Activated B cell treated with CpG ODN at 0.5 μM for 24 hours (primary cell): ENCODE data around the gene NPAS1. TPM values are rescaled to one million over a fixed set of nuclear protein-coding genes. Genes with fewer than 3 reads are reported as not detected.

Experiments used
- ATAC-seq: fragments of 200-7000 bp; cut with Tn5 transposase; one replicate; pipeline ENCODE4 v1.10.0; 2021; ENCODE audit warnings: low read depth, mild to moderate bottlenecking, moderate library complexity
- CTCF ChIA-PET: fragments of 350-600 bp; sonication (Branson Sonifier 250); formaldehyde crosslinking; loops from one replicate; lab custom pipeline; 2021; ENCODE audit warnings: antibody characterized with exemption; lab: Charles Lee
- POLR2A ChIA-PET: fragments of 350-600 bp; sonication (Branson Sonifier 250); formaldehyde crosslinking; loops from one replicate; lab custom pipeline; 2021; ENCODE audit warnings: antibody characterized with exemption; lab: Charles Lee
- DNase-seq: peaks from one replicate; pipeline ENCODE4 v3.0.0; 2022
- H3K27ac Mint-ChIP-seq: one replicate; pipeline ENCODE4 v1.8.0; 2020; ENCODE audit warnings: mixed read lengths
- H3K27me3 Mint-ChIP-seq: one replicate; pipeline ENCODE4 v1.8.0; 2021; ENCODE audit warnings: mixed read lengths
- H3K36me3 Mint-ChIP-seq: one replicate; pipeline ENCODE4 v1.8.0; 2021; ENCODE audit warnings: low read depth, mixed read lengths
- H3K4me1 Mint-ChIP-seq: one replicate; pipeline ENCODE4 v1.8.0; 2021; ENCODE audit warnings: mixed read lengths
- H3K4me3 Mint-ChIP-seq: one replicate; pipeline ENCODE4 v1.8.0; 2020; ENCODE audit warnings: mild to moderate bottlenecking, mixed read lengths
- H3K9me3 Mint-ChIP-seq: one replicate; pipeline ENCODE4 v1.8.0; 2020; ENCODE audit warnings: mixed read lengths
- intact Hi-C: fragments of 100-400 bp; cut with micrococcal nuclease; formaldehyde crosslinking; loops from one replicate; pipeline ENCODE4 v1.15.1; 2024
- total RNA-seq: library from RNA; stranded (reverse); gene quantifications from 2 replicates; pipeline ENCODE4 v1.2.3, GENCODE V29; 2022
- TF ChIP-seq, protein P1 (sequence below): fragments of 200-600 bp; IDR thresholded peaks from one replicate; pipeline ENCODE4 v1.8.0; 2022; ENCODE audit warnings: antibody characterized with exemption, mild to moderate bottlenecking

NPAS1 gene
- total RNA-seq, 1 donor from 2014 or later = 0.40 TPM

DNA sequence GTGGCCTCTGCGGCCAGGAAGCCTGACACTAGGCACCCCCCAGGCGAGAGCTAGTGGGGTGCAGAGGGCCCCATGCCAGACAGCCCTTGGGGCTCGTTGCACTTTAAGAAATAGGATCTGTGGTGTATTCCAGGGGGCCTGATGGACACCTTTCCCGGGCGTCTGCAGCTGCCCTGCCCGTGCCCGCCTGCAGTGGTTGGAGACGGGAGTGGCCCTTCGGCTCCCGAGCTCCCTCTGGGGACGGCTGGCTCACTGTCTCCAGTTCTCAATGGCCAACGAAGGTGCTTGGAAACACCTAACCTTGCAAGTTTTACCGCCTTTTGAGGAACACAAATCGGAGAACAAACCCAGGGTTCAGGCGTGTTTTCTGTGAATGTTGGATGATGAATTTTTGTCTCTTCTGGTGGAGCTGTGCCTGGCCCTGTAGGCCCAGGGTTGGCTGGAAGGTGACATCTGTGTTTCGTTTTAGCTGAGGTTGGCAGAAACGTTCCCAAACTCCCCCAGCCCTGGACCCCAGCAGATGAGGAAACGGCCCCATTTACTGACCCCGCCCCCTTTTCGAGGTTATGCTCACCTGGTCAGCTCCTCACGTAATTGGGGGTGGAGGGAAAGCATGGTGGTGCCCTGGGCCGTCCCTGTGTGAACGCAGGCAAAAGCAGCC is 17.4 kb upstream of the NPAS1 start:
- intact Hi-C loops = no loop called here
- TF ChIP-seq, protein P1, sequence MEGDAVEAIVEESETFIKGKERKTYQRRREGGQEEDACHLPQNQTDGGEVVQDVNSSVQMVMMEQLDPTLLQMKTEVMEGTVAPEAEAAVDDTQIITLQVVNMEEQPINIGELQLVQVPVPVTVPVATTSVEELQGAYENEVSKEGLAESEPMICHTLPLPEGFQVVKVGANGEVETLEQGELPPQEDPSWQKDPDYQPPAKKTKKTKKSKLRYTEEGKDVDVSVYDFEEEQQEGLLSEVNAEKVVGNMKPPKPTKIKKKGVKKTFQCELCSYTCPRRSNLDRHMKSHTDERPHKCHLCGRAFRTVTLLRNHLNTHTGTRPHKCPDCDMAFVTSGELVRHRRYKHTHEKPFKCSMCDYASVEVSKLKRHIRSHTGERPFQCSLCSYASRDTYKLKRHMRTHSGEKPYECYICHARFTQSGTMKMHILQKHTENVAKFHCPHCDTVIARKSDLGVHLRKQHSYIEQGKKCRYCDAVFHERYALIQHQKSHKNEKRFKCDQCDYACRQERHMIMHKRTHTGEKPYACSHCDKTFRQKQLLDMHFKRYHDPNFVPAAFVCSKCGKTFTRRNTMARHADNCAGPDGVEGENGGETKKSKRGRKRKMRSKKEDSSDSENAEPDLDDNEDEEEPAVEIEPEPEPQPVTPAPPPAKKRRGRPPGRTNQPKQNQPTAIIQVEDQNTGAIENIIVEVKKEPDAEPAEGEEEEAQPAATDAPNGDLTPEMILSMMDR = no peak
- H3K4me3 Mint-ChIP-seq = no peak overlapping the region
- CTCF ChIA-PET = interaction anchor here (2.9 kb wide), 1 partner anchor 11 kb away, joined by 8 read pairs; no protein-coding TSS in a partner anchor
- DNase-seq (no peak), ATAC-seq (no peak)
- H3K27ac Mint-ChIP-seq = no peak overlapping the region
- no peaks in the 10 kb centered on the region for H3K4me1 Mint-ChIP-seq
- peaks cover 2% of the 10 kb centered on the region for H3K9me3 Mint-ChIP-seq
- POLR2A ChIA-PET = no interaction called here
- H3K36me3 Mint-ChIP-seq = peaks cover 40% of the 10 kb centered on the region
- H3K27me3 Mint-ChIP-seq = no peaks in the 10 kb centered on the region

DNA sequence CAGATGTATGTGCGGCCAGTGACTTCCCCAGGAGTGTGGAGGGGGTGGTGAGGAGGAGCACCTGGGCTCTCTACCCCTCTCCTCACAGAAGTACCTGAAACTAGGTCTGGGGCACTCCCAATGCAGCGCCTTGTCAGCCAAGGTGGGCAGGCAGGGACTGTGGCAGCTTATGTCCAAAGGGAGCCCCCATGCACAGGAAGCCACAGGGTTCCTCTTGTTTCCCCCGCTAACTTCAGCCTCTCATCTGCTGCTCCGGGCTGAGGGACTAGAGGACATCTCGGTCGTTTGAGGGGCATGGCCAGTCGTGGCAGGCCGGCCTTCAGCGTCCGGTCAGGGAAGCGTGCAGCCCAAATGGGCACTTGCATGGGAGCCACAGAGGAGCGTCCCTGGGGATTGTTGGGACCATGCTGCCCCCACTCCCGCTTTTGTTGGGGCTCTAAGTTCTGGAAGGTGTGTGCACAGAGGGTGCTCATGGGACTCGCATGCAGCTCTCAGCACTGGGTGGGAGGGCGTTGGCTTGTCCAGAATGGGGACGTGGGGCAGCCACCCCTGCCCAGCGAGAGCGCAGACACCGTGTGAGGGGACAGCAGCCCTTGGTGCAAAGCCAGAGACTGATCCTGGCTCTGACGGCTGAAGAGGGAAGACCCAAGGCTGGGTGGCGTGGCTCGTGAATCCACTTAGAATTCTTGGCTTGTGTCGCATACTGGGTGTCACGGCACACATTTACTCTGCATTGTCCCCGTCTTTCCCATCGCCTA is 16.6 kb upstream of the NPAS1 start:
- TF ChIP-seq, protein P1 = no peak
- no peak overlapping the region for H3K27ac Mint-ChIP-seq
- no peaks in the 10 kb centered on the region for H3K4me1 Mint-ChIP-seq
- CTCF ChIA-PET = interaction anchor here (1.0 to 2.9 kb wide), 2 partner anchors 10 kb away, joined by 3 to 8 read pairs; no protein-coding TSS in a partner anchor
- POLR2A ChIA-PET = interaction anchor here (0.6 kb wide), 1 partner anchor 17 kb away, joined by 6 read pairs; the partner anchor contains the start of gene NPAS1
- DNase-seq (no peak), ATAC-seq (no peak)
- H3K36me3 Mint-ChIP-seq = peaks cover 33% of the 10 kb centered on the region
- intact Hi-C loops = no loop called here
- no peak overlapping the region for H3K4me3 Mint-ChIP-seq
- H3K9me3 Mint-ChIP-seq = peaks cover 2% of the 10 kb centered on the region
- no peaks in the 10 kb centered on the region for H3K27me3 Mint-ChIP-seq

DNA sequence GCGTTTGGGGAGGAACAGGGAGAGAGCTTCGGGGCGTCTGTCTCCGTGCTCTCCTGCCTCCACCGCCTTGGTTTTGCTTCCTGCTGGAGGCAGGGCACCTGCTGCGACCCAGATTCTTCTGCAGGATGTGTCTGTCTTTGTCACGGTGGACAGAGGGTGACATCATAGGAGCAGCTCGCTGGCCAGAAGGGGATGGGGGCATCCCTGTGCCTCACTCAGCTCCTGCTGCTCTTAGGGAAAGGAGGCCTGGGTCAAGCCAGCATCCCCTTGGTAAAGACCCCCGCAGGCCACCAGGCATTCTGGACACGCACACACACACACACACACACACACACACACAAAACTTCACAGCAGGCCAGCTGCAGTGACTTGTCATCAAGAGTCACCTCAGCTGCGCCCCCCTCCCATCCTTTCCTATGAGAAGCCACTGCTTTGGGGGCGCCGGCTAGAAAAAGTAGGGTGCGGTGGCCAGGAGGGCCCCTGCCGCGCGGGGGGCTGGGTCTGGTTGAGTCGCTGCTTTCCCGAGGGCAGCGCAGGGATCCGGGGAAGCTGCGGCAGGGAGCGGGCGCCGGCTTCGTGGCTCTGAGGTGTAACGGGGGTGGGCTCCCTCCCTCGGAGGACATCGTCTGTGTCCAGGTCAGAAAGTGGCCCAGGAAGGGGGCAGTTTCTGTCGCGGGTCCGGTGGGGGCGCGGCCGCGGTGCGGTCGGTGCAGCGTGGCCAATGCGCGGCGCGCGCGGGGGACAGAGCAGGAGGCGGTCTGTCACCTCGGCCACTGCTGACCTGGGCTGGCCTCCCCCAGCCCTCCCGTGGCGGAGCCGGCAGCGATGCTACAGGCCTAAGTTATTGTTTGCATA is 15.8 kb upstream of the NPAS1 start:
- Mint-ChIP-seq H3K4me1 (no peaks in the 10 kb centered on the region), H3K27ac (no peak overlapping the region), H3K4me3 (no peak overlapping the region), H3K36me3 (peaks cover 28% of the 10 kb centered on the region), H3K27me3 (no peaks in the 10 kb centered on the region), H3K9me3 (peaks cover 2% of the 10 kb centered on the region)
- DNase-seq = no peak
- ATAC-seq = no peak
- ChIA-PET CTCF (interaction anchor here (1.0 kb wide), 1 partner anchor 11 kb away, joined by 3 read pairs; no protein-coding TSS in a partner anchor), POLR2A (no interaction called here)
- TF ChIP-seq, protein P1 = no peak
- intact Hi-C loops = no loop called here

DNA sequence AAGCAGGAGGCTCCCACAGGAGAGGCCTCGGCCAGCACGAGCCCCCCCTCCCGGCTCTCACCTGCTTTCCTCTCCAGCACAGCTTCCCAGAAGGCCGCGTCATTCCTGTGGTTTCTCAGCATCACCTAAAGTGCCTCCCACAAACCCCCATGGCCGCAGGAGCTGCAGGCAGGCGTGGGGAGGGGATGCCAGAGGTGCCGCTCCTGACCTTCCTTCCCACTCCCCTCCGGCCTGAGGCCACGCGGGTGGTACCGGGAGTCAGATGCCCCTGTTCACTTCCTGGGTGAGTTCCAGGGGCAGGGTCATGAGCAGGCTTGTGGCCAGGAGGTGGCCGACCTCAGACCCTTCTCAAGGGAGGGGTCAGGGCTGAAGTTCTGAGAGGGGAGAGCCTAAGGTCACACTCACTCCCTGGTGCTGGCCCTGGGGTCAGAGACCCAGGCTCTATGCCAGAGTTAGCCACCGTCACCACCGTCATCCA is 14.4 kb upstream of the NPAS1 start:
- Mint-ChIP-seq H3K4me1 (no peaks in the 10 kb centered on the region), H3K9me3 (peaks cover 2% of the 10 kb centered on the region), H3K27me3 (no peaks in the 10 kb centered on the region), H3K4me3 (no peak overlapping the region), H3K27ac (no peak overlapping the region), H3K36me3 (peaks cover 15% of the 10 kb centered on the region)
- CTCF ChIA-PET = no interaction called here
- TF ChIP-seq, protein P1 = no peak
- DNase-seq = no peak
- no peak for ATAC-seq
- POLR2A ChIA-PET = no interaction called here
- intact Hi-C loops = no loop called here
